ENCODE measurements around the gene C1orf210. TPM values are rescaled to one million over a fixed set of nuclear protein-coding genes. Genes with fewer than 3 reads are reported as not detected.

C1orf210 gene
- total and polyA plus RNA-seq, 9 of the 15 experiments (the other 6 are each of a cell fraction or from before 2014, with no cell fraction given): 0.21 TPM; not detected in 8

- Histone ChIP-seq H3K4me1 (replicated peaks in 1 of 2; ENCODE audit: control insufficient read depth in 2 of 2, insufficient read depth in 2 of 2, low read length in 2 of 2) (peaks cover 16 to 19% of the 10 kb centered on the region in 2 experiments; a peak in 4 of 5 replicates), H3K9me1 (ENCODE audit: control insufficient read depth, insufficient read depth, low read length) (no peaks in the 10 kb centered on the region), H3K36me3 (ENCODE audit: control insufficient read depth, insufficient read depth, low read length) (no peaks in the 10 kb centered on the region), H3K4me3 (no peak overlapping the region), H3K27me3 (ENCODE audit: control insufficient read depth in 2 of 2, insufficient read depth in 2 of 2, low read length in 2 of 2) (peaks cover 34 to 72% of the 10 kb centered on the region in 2 experiments), H2AFZ (ENCODE audit: low read depth, low read length) (peak overlapping the region; percentile 75), H3K79me2 (ENCODE audit: control insufficient read depth, insufficient read depth, low read length) (no peaks in the 10 kb centered on the region), H3K4me2 (ENCODE audit: insufficient read depth, low read length) (peak overlapping the region; percentile 80), H3K9me3 (replicated peaks; ENCODE audit: control insufficient read depth, insufficient read depth, low read depth, low read length) (no peaks in the 10 kb centered on the region), H4K20me1 (replicated peaks; ENCODE audit: control insufficient read depth, insufficient read depth, low read length) (no peaks in the 10 kb centered on the region), H3K9ac (ENCODE audit: insufficient read depth in 1 of 2, low read depth in 2 of 2, low read length in 2 of 2) (no peak overlapping the region; a peak in 1 of 4 replicates), H3K27ac (ENCODE audit: extremely low read depth, low read depth, low read length) (no peak overlapping the region)
- DNase-seq (ENCODE audit: extremely low read depth in 1 of 4, low spot score in 3 of 4): no peak
- CTCF ChIA-PET (ENCODE audit: low intra/inter-chr PET ratio): no interaction called here
- no peak for FAIRE-seq
- BruUV-seq (replicated peaks): no TSS peak
- in situ Hi-C loops (cut with MboI): no loop called here
- intact Hi-C loops (cut with micrococcal nuclease): no loop called here
- WGBS (ENCODE audit: insufficient coverage, low coverage, missing lambda C conversion rate): 8% methylated on average over 12 of the region's 12 CpGs
- TF ChIP-seq PHF21A (IDR thresholded peaks at IDR 0.05; ENCODE audit: borderline replicate concordance, low read depth) (no peak), CEBPB (tag; IDR thresholded peaks at IDR 0.05) (no peak), CEBPG (CRISPR knock-in tag; IDR thresholded peaks at IDR 0.05) (peak; percentile 35; the same call in 1 of the 2 replicates), CEBPG (tag; conservative IDR thresholded peaks at IDR 0.05 in 1 of 2, IDR thresholded peaks at IDR 0.05 in 1 of 2) (no peak), ATF3 (IDR thresholded peaks at IDR 0.05) (0 out of 2 replicates have a peak, but pooled peaks have one; percentile 7), ATF3 (CRISPR knock-in tag; conservative IDR thresholded peaks at IDR 0.05) (no peak), STAT6 (CRISPR knock-in tag; IDR thresholded peaks at IDR 0.05) (no peak), MTF1 (CRISPR knock-in tag; IDR thresholded peaks at IDR 0.05; ENCODE audit: borderline replicate concordance) (no peak), RFX5 (IDR thresholded peaks at IDR 0.05; ENCODE audit: low read depth, low read length) (no peak)
- ATAC-seq: peak; percentile 9; the same call in 2 of the 3 replicates
- POLR2A ChIA-PET: interaction anchor here (0.6 to 1.1 kb wide), 2 partner anchors 11 to 13 kb away, joined by 3 to 5 read pairs; no protein-coding TSS in a partner anchor
These were observed 13.9 kb downstream of the C1orf210 start for GRCh38 chr1:43271186-43272118.
